B cell (primary cell): ENCODE data around the gene NOL11.

Source experiments
- CTCF ChIP-seq: fragments of 200-600 bp; IDR thresholded peaks from one replicate; pipeline ENCODE4 v1.8.0; 2022; ENCODE audit warnings: antibody characterized with exemption, mild to moderate bottlenecking
- EZH2 ChIP-seq: IDR thresholded peaks from 2 replicates; pipeline ENCODE4 v1.6.1; 2012; ENCODE audit warnings: borderline replicate concordance, low read depth, mild to moderate bottlenecking, moderate library complexity, low read length; ENCODE audit not compliant: insufficient read depth, poor library complexity, severe bottlenecking

GRCh38 chr17:67679721-67680120 lies 38.0 kb upstream of the NOL11 start:
- TF ChIP-seq EZH2 (no peak), CTCF (no peak)
